Stimulated activated CD4-positive, alpha-beta T cell treated with anti-CD3 and anti-CD28 coated beads, Interleukin-15, amount 100 ng/mL, for 24 hours (primary cell): Measurements from ENCODE around the gene QPCTL.
A peak's percentile ranks its signal among the peaks of the same experiment; 100 is the strongest.
"Not testable (repeated sequence)": the region's sequence is repeated elsewhere in the genome, so short reads cannot be mapped to it uniquely, and the experiment has no call there.

Source experiments
- DNase-seq: peaks from one replicate; pipeline ENCODE4 v3.0.0-alpha.2; 2020

The QPCTL gene

GRCh38 chr19:45677351-45678230 lies 14.9 kb upstream of the QPCTL start:
- peak; percentile 94 for DNase-seq

- peak; percentile 87 for DNase-seq
Measured at GRCh38 chr19:45681391-45682015, 11.0 kb upstream of the QPCTL start.

GRCh38 chr19:45682117-45682516 lies 10.3 kb upstream of the QPCTL start:
- DNase-seq: no peak

- DNase-seq: no peak
Measured at GRCh38 chr19:45682908-45683307, 9.6 kb upstream of the QPCTL start.

- not testable (repeated sequence) for DNase-seq
Measured at GRCh38 chr19:45685045-45685444, 7.4 kb upstream of the QPCTL start.

- DNase-seq: no peak
Measured at GRCh38 chr19:45687599-45687998, 4.9 kb upstream of the QPCTL start.

GRCh38 chr19:45691516-45692186 lies 815 bp upstream of the QPCTL start, which contains the start of gene SNRPD2:
Gene SNRPD2 (minus strand): TSS chr19:45691953. CDS start chr19:45691888, 65 bp downstream.
- peak; percentile 94 for DNase-seq

- DNase-seq: peak; percentile 90
Measured at GRCh38 chr19:45693106-45693788, 781 bp downstream of the QPCTL start.

- no peak for DNase-seq
Measured at GRCh38 chr19:45701676-45702075, 9.2 kb downstream of the QPCTL start.

GRCh38 chr19:45705115-45705514 lies 12.6 kb downstream of the QPCTL start:
- DNase-seq: no peak

GRCh38 chr19:45705710-45706415 lies 13.4 kb downstream of the QPCTL start:
- DNase-seq: no peak

- DNase-seq: no peak
Measured at GRCh38 chr19:45710356-45711130, 18.1 kb downstream of the QPCTL start.

GRCh38 chr19:45711851-45712698 lies 19.6 kb downstream of the QPCTL start:
- DNase-seq: no peak

- DNase-seq: no peak
Measured at GRCh38 chr19:45712699-45713067, 20.2 kb downstream of the QPCTL start.

GRCh38 chr19:45713141-45713540 lies 20.7 kb downstream of the QPCTL start:
- DNase-seq: no peak

GRCh38 chr19:45715139-45715538 lies 22.7 kb downstream of the QPCTL start:
- DNase-seq: no peak

GRCh38 chr19:45716359-45717130 lies 24.1 kb downstream of the QPCTL start:
- DNase-seq: peak; percentile 29

- DNase-seq: peak; percentile 98
Measured at GRCh38 chr19:45717131-45717982, 24.9 kb downstream of the QPCTL start.
